ENCODE measurements around the gene ORAI1.
A peak's percentile ranks its signal among the peaks of the same experiment; 100 is the strongest.
"Not testable (repeated sequence)": the region's sequence is repeated elsewhere in the genome, so short reads cannot be mapped to it uniquely, and the experiment has no call there.

ORAI1 gene
- 80.0 to 110 reads per million in 2 donors for total RNA-seq

- peak; percentile 96 for DNase-seq
Measured at GRCh38 chr12:121626087-121626852, at the start of gene ORAI1. ORAI1 (plus strand) TSS chr12:121626530.

- DNase-seq = no peak
Measured at GRCh38 chr12:121576851-121577391, 49.4 kb upstream of the ORAI1 start.

GRCh38 chr12:121577443-121578180 is 48.7 kb upstream of the ORAI1 start:
- no peak for DNase-seq

- DNase-seq = no peak
Measured at GRCh38 chr12:121578230-121579189, 47.8 kb upstream of the ORAI1 start.

- peak; percentile 31 for DNase-seq
Measured at GRCh38 chr12:121579190-121579791, 47.0 kb upstream of the ORAI1 start.

GRCh38 chr12:121579981-121580868 is 46.1 kb upstream of the ORAI1 start:
- peak; percentile 77 for DNase-seq

GRCh38 chr12:121580959-121581685 is 45.2 kb upstream of the ORAI1 start, which contains the start of gene KDM2B:
KDM2B (minus strand) TSS chr12:121581023; CDS start chr12:121580911, 112 bp downstream.
- no peak for DNase-seq

- no peak for DNase-seq
Measured at GRCh38 chr12:121581686-121582429, 44.5 kb upstream of the ORAI1 start.

- no peak for DNase-seq
Measured at GRCh38 chr12:121582583-121583333, 43.6 kb upstream of the ORAI1 start.

GRCh38 chr12:121583334-121583661 is 43.0 kb upstream of the ORAI1 start:
- DNase-seq = not testable (repeated sequence)

- DNase-seq = not testable (repeated sequence)
Measured at GRCh38 chr12:121584885-121585284, 41.4 kb upstream of the ORAI1 start.

- DNase-seq = peak; percentile 44
Measured at GRCh38 chr12:121590476-121591143, 35.7 kb upstream of the ORAI1 start.

GRCh38 chr12:121592320-121592719 is 34.0 kb upstream of the ORAI1 start:
- no peak for DNase-seq

GRCh38 chr12:121595520-121595919 is 30.8 kb upstream of the ORAI1 start:
- no peak for DNase-seq

- no peak for DNase-seq
Measured at GRCh38 chr12:121596526-121596925, 29.8 kb upstream of the ORAI1 start.

GRCh38 chr12:121600702-121601336 is 25.5 kb upstream of the ORAI1 start:
- no peak for DNase-seq

- DNase-seq = no peak
Measured at GRCh38 chr12:121602766-121603165, 23.6 kb upstream of the ORAI1 start.

- DNase-seq = no peak
Measured at GRCh38 chr12:121603581-121603980, 22.7 kb upstream of the ORAI1 start.

All from T-helper 9 cell (primary cell).